Gastroesophageal sphincter (tissue), 3 donors: ENCODE measurements around the gene MAP2K3.
"Not testable (repeated sequence)": the region's sequence is repeated elsewhere in the genome, so short reads cannot be mapped to it uniquely, and the experiment has no call there.

Source experiments
- EP300 ChIP-seq: sonication (generic); formaldehyde crosslinking; IDR thresholded peaks from one replicate; pipeline ENCODE4 v1.6.1; 2017; ENCODE audit warnings: antibody characterized with exemption, mild to moderate bottlenecking
- POLR2A ChIP-seq, 2 donors: fragments of 450-650 bp; IDR thresholded peaks; one replicate each; pipeline ENCODE4 v1.6.1; 2017; ENCODE audit warnings: antibody characterized with exemption in 2 of 2, mild to moderate bottlenecking in 2 of 2, moderate library complexity in 1 of 2
- TF ChIP-seq, protein P1 (sequence below), 4 experiments: fragments of 200-600 bp in 2 of 4; fragments of 450-650 bp in 2 of 4; sonication (generic) in 1 of 4; IDR thresholded peaks; one replicate each; pipeline ENCODE4 v1.5.1; 2017 to 2019; ENCODE audit warnings: antibody characterized with exemption in 4 of 4, mild to moderate bottlenecking in 2 of 4, moderate library complexity in 2 of 4

DNA sequence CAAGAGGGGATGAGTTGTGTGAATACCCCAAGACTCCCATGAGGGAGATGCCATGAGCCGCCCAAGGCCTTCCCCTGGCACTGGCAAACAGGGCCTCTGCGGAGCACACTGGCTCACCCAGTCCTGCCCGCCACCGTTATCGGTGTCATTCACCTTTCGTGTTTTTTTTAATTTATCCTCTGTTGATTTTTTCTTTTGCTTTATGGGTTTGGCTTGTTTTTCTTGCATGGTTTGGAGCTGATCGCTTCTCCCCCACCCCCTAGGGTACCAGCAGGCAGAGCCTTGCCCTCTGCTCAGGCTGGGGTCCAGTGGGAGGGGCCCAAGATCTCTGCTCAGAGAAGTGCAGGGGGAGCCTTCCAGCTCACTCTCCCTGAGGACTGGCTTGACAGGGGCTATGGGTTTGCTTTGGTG is 30.2 kb downstream of the MAP2K3 start:
- not testable (repeated sequence) for TF ChIP-seq POLR2A (IDR thresholded peaks at IDR 0.05); EP300
- TF ChIP-seq, protein P1, sequence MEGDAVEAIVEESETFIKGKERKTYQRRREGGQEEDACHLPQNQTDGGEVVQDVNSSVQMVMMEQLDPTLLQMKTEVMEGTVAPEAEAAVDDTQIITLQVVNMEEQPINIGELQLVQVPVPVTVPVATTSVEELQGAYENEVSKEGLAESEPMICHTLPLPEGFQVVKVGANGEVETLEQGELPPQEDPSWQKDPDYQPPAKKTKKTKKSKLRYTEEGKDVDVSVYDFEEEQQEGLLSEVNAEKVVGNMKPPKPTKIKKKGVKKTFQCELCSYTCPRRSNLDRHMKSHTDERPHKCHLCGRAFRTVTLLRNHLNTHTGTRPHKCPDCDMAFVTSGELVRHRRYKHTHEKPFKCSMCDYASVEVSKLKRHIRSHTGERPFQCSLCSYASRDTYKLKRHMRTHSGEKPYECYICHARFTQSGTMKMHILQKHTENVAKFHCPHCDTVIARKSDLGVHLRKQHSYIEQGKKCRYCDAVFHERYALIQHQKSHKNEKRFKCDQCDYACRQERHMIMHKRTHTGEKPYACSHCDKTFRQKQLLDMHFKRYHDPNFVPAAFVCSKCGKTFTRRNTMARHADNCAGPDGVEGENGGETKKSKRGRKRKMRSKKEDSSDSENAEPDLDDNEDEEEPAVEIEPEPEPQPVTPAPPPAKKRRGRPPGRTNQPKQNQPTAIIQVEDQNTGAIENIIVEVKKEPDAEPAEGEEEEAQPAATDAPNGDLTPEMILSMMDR (IDR thresholded peaks at IDR 0.05): not testable (repeated sequence)
